Endothelial cell of umbilical vein (primary cell): ENCODE measurements around the gene ARL3. TPM values are rescaled to one million over a fixed set of nuclear protein-coding genes. Genes with fewer than 3 reads are reported as not detected.

Experiments used
- BruUV-seq: library from RNA; stranded (reverse); fragments of 400-500 nt; replicated peaks from 2 replicates; lab custom pipeline; 2021; lab: Mats Ljungman, UMichigan
- CTCF ChIA-PET: fragments of 300-600, 350-600 bp; sonication (Branson Sonifier 250); formaldehyde crosslinking; loops from one replicate; lab custom pipeline; 2021; ENCODE audit warnings: antibody characterized with exemption, inconsistent platforms; lab: Charles Lee
- POLR2A ChIA-PET: fragments of 300-600, 350-600 bp; sonication (Branson Sonifier 250); formaldehyde crosslinking; loops from one replicate; lab custom pipeline; 2021; ENCODE audit warnings: antibody characterized with exemption, inconsistent platforms; lab: Charles Lee
- DNase-seq: peaks from one replicate; pipeline ENCODE4 v3.0.0-alpha.2; 2011; ENCODE audit warnings: low read depth, low spot score
- FAIRE-seq: peaks from 2 replicates; lab custom pipeline; 2011; peaks lifted over from hg19 to GRCh38; lab: Jason Lieb, UNC
- H2AFZ ChIP-seq: 2 replicates; pipeline ENCODE4 v1.6.0; 2012; ENCODE audit warnings: low read depth, low read length, control low read depth, inconsistent platforms
- H3K27ac ChIP-seq: 2 replicates; pipeline ENCODE4 v1.5.1; 2011; ENCODE audit warnings: low read depth, mild to moderate bottlenecking, control low read depth, low read length, moderate library complexity; ENCODE audit not compliant: insufficient read depth
- H3K27me3 ChIP-seq, 2 experiments: 2 replicates each; pipeline versions ENCODE4 v1.6.0 to v1.6.1; 2011; ENCODE audit warnings: low read length in 2 of 2, mixed read lengths in 1 of 2; ENCODE audit not compliant: control insufficient read depth in 2 of 2, insufficient read depth in 2 of 2
- H3K36me3 ChIP-seq, 2 experiments: 2 replicates in 1 of 2; 3 replicates in 1 of 2; pipeline ENCODE4 v1.5.1; 2011; ENCODE audit warnings: low read length in 2 of 2, mild to moderate bottlenecking in 1 of 2, moderate library complexity in 1 of 2; ENCODE audit not compliant: control insufficient read depth in 2 of 2, insufficient read depth in 2 of 2; ENCODE audit errors: extremely low read depth in 1 of 2
- H3K4me1 ChIP-seq: 3 replicates; pipeline ENCODE4 v1.5.1; 2011; ENCODE audit warnings: mild to moderate bottlenecking, low read length; ENCODE audit not compliant: control insufficient read depth, insufficient read depth; ENCODE audit errors: extremely low read depth
- H3K4me2 ChIP-seq: 2 replicates; pipeline ENCODE4 v1.6.1; 2011; ENCODE audit warnings: low read length, control low read depth, mixed read lengths; ENCODE audit not compliant: insufficient read depth
- H3K4me3 ChIP-seq, 3 experiments: fragments of 200-600 bp in 1 of 3; sonication (generic), shearing (Covaris generic) in 1 of 3; replicated peaks in 1 of 3; 2 replicates each; pipeline ENCODE4 v1.5.1; 2011 to 2016; ENCODE audit warnings: control low read depth in 3 of 3, low read length in 3 of 3, mild to moderate bottlenecking in 2 of 3, inconsistent platforms in 1 of 3, low read depth in 1 of 3, moderate library complexity in 1 of 3; ENCODE audit not compliant: insufficient read depth in 1 of 3
- H3K79me2 ChIP-seq: 2 replicates; pipeline ENCODE4 v1.6.0; 2012; ENCODE audit warnings: low read length, inconsistent platforms; ENCODE audit not compliant: control insufficient read depth, insufficient read depth
- H3K9ac ChIP-seq: replicated peaks from 2 replicates; pipeline ENCODE3; 2011; ENCODE audit warnings: low read length, control low read depth; ENCODE audit not compliant: insufficient read depth; ENCODE audit errors: extremely low read depth
- H3K9me1 ChIP-seq: replicated peaks from 3 replicates; pipeline ENCODE4 v1.6.0; 2011; ENCODE audit warnings: mild to moderate bottlenecking, low read length; ENCODE audit not compliant: control insufficient read depth, insufficient read depth; ENCODE audit errors: extremely low read depth
- H3K9me3 ChIP-seq: replicated peaks from 2 replicates; pipeline ENCODE4 v1.5.1; 2012; ENCODE audit warnings: low read length, inconsistent platforms; ENCODE audit not compliant: control insufficient read depth, insufficient read depth
- H4K20me1 ChIP-seq: replicated peaks from 2 replicates; pipeline ENCODE3; 2011; ENCODE audit warnings: mild to moderate bottlenecking, low read length; ENCODE audit not compliant: control insufficient read depth, insufficient read depth; ENCODE audit errors: extremely low read depth
- EZH2 ChIP-seq: IDR thresholded peaks from 2 replicates; pipeline ENCODE4 v1.6.1; 2012; ENCODE audit warnings: borderline replicate concordance, low read depth, mild to moderate bottlenecking, moderate library complexity, low read length, inconsistent platforms; ENCODE audit not compliant: severe bottlenecking
- FOS ChIP-seq: IDR thresholded peaks from 2 replicates; pipeline ENCODE4 v1.6.1; 2011; ENCODE audit warnings: mild to moderate bottlenecking, low read length, moderate library complexity, borderline replicate concordance; ENCODE audit not compliant: insufficient read depth
- GATA2 ChIP-seq: IDR thresholded peaks from 2 replicates; pipeline ENCODE4 v1.7.0; 2011; ENCODE audit warnings: low read depth, mild to moderate bottlenecking, moderate library complexity, mixed read lengths, low read length; ENCODE audit not compliant: insufficient read length, insufficient read depth
- JUN ChIP-seq: IDR thresholded peaks from 2 replicates; pipeline ENCODE4 v1.6.1; 2011; ENCODE audit warnings: borderline replicate concordance, low read depth; ENCODE audit not compliant: insufficient read length, insufficient read depth
- MYC ChIP-seq: IDR thresholded peaks from one replicate; pipeline ENCODE4 v1.6.1; 2011; ENCODE audit warnings: mild to moderate bottlenecking, low read depth, low read length
- POLR2A ChIP-seq: IDR thresholded peaks from 2 replicates; pipeline ENCODE4 v1.6.1; 2012; ENCODE audit warnings: low read depth, mild to moderate bottlenecking, control low read depth, low read length
- POLR2AphosphoS5 ChIP-seq: IDR thresholded peaks from 2 replicates; pipeline ENCODE4 v1.6.1; 2012; ENCODE audit warnings: low read depth, mild to moderate bottlenecking, control low read depth, low read length, moderate library complexity; ENCODE audit not compliant: insufficient read depth
- dilution Hi-C: fragments of 300-500 bp; cut with MboI; formaldehyde crosslinking; loops from one replicate; pipeline ENCODE4 v1.15.0; 2019; ENCODE audit warnings: low sequenced_read_pairs; ENCODE audit not compliant: extremely low pct_ligation_motif_present
- intact Hi-C: fragments of 100-400 bp; cut with micrococcal nuclease; formaldehyde crosslinking; loops from one replicate; pipeline ENCODE4 v1.10.0; 2022
- polyA plus RNA-seq, 4 experiments: library from polyadenylated mRNA; depleted of rRNA in 3 of 4; stranded (reverse) in 3 of 4; unstranded in 1 of 4; fragments of >200 nt; gene quantifications; 2 replicates each; pipeline versions ENCODE4 v1.2.1 to v1.2.3, GENCODE V29; 2011 to 2012; ENCODE audit warnings: missing spikeins in 1 of 4
- total RNA-seq: library from RNA; stranded (reverse); gene quantifications from 2 replicates; pipeline ENCODE4 v1.2.3, GENCODE V29; 2021
- TF ChIP-seq, protein P1 (sequence below): IDR thresholded peaks from 2 replicates; pipeline ENCODE4 v1.6.1; 2011; ENCODE audit not compliant: insufficient read depth, insufficient read length
- TF ChIP-seq, protein P2 (sequence below), 2 donors: IDR thresholded peaks; 1 replicate in 1 of 2; 2 replicates in 1 of 2; pipeline ENCODE4 v1.5.1; 2011; ENCODE audit warnings: low read length in 2 of 2, mild to moderate bottlenecking in 2 of 2, moderate library complexity in 2 of 2, control low read depth in 1 of 2, inconsistent platforms in 1 of 2, low read depth in 1 of 2; ENCODE audit not compliant: insufficient read depth in 1 of 2; ENCODE audit errors: extremely low read depth in 1 of 2

ARL3 gene
- total and polyA plus RNA-seq, 2 donors (not counting 3 experiments of a cell fraction or from before 2014, with no cell fraction given) = 6.6 to 11.0 TPM

DNA sequence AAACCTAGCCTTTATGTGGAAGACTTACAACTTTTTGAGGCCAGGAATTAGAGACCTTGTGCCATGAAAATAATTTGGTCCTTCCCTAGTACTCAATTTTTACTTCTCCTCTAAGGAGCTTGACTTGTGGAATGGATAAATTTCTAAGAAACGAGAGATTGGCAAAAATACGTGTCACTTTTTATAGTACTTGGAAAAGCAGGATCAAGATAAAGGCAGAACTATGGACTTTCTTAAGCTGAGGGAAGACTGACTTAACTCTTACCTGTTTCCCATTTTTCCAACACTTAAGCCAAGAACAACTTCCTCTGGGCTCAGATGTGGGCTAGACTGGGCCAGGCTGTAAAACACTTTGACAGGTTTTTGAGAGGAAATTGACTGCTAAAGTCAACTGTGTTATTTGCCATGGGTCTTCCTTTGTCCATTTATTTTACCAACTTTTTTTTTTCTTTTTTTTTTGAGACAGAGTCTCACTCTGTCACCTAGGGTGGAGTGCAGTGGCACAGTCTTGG is 27.6 kb upstream of the ARL3 start:
- DNase-seq (peak; percentile 88), FAIRE-seq (no peak)
- Histone ChIP-seq H3K4me3 (no peak overlapping the region), H2AFZ (no peak overlapping the region), H3K36me3 (peaks cover 0 to 2% of the 10 kb centered on the region in 2 experiments), H3K9me1 (no peaks in the 10 kb centered on the region), H3K79me2 (peaks cover 24% of the 10 kb centered on the region), H3K27ac (no peak overlapping the region), H3K4me1 (peaks cover 15% of the 10 kb centered on the region), H3K9me3 (no peaks in the 10 kb centered on the region), H3K4me2 (no peak overlapping the region), H3K27me3 (no peaks in the 10 kb centered on the region), H3K9ac (no peak overlapping the region), H4K20me1 (no peaks in the 10 kb centered on the region)
- intact Hi-C loops (loop anchor here (5.0 kb wide), 2 partner anchors 36 to 176 kb away; partner anchors contain the start of gene CNNM2), dilution Hi-C loops (no loop called here)
- ChIA-PET POLR2A (no interaction called here), CTCF (interaction anchor here (1.7 to 2.2 kb wide), 2 partner anchors 10 to 160 kb away, joined by 4 to 14 read pairs; no protein-coding TSS in a partner anchor)
- TF ChIP-seq POLR2AphosphoS5 = peak; percentile 20
- TF ChIP-seq, protein P1, sequence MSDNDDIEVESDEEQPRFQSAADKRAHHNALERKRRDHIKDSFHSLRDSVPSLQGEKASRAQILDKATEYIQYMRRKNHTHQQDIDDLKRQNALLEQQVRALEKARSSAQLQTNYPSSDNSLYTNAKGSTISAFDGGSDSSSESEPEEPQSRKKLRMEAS = no peak
- no TSS peak for BruUV-seq

DNA sequence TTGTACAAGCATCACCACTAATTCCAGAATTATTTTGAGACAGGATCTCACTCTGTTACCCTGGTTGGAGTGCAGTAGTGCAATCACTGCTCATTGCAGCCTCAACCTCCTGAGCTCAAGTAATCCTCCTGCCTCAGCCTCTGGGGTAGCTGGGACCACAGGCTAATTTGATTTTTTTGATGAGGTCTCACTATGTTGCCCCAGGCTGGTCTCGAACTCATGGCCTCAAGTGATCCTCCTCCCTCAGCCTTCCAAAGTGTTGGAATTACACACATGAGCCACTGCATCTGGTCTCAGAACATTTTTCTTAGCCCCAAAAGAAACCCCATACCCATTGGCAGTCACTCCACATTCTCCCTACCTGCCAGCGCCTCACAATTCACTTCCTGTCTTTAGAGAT is 26.0 kb upstream of the ARL3 start:
- H3K4me3 ChIP-seq = no peak overlapping the region
- no peak for TF ChIP-seq FOS
- TF ChIP-seq, protein P1 = no peak
- no peak for TF ChIP-seq EZH2
- TF ChIP-seq, protein P2, sequence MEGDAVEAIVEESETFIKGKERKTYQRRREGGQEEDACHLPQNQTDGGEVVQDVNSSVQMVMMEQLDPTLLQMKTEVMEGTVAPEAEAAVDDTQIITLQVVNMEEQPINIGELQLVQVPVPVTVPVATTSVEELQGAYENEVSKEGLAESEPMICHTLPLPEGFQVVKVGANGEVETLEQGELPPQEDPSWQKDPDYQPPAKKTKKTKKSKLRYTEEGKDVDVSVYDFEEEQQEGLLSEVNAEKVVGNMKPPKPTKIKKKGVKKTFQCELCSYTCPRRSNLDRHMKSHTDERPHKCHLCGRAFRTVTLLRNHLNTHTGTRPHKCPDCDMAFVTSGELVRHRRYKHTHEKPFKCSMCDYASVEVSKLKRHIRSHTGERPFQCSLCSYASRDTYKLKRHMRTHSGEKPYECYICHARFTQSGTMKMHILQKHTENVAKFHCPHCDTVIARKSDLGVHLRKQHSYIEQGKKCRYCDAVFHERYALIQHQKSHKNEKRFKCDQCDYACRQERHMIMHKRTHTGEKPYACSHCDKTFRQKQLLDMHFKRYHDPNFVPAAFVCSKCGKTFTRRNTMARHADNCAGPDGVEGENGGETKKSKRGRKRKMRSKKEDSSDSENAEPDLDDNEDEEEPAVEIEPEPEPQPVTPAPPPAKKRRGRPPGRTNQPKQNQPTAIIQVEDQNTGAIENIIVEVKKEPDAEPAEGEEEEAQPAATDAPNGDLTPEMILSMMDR (IDR thresholded peaks at IDR 0.05; ENCODE audit: extremely low read depth in 1 of 2, insufficient read depth in 1 of 2, low read depth in 1 of 2, low read length in 2 of 2) = no peak
- TF ChIP-seq JUN = no peak
- TF ChIP-seq MYC = no peak
- TF ChIP-seq POLR2A = no peak
- TF ChIP-seq POLR2AphosphoS5 = no peak
- TF ChIP-seq GATA2 = no peak
- dilution Hi-C loops (no loop called here), intact Hi-C loops (loop anchor here (5.0 kb wide), 2 partner anchors 37 to 177 kb away; partner anchors contain the start of gene CNNM2)
- no peaks in the 10 kb centered on the region for H3K9me3 ChIP-seq
- H3K27ac ChIP-seq = no peak overlapping the region
- H2AFZ ChIP-seq = no peak overlapping the region
- H4K20me1 ChIP-seq = no peaks in the 10 kb centered on the region
- H3K27me3 ChIP-seq = no peaks in the 10 kb centered on the region
- ChIA-PET POLR2A (no interaction called here), CTCF (interaction anchor here (1.3 to 2.2 kb wide), 3 partner anchors 9 to 162 kb away, joined by 4 to 14 read pairs (median 7); no protein-coding TSS in a partner anchor)
- H3K9ac ChIP-seq = no peak overlapping the region
- H3K4me2 ChIP-seq = no peak overlapping the region
- DNase-seq (no peak), FAIRE-seq (no peak)
- peaks cover 12% of the 10 kb centered on the region for H3K4me1 ChIP-seq
- peaks cover 12% of the 10 kb centered on the region for H3K79me2 ChIP-seq
- H3K9me1 ChIP-seq = no peaks in the 10 kb centered on the region
- H3K36me3 ChIP-seq = peaks cover 0 to 2% of the 10 kb centered on the region in 2 experiments
- no TSS peak for BruUV-seq
